HEK293 (cell line): ENCODE results near the gene S100A7.
A peak's percentile ranks its signal among the peaks of the same experiment; 100 is the strongest.

Experiments
- CTCF ChIA-PET: fragments of 350-600 bp; formaldehyde crosslinking; extraction: SDS; loops from one replicate; lab custom pipeline; 2021; ENCODE audit warnings: antibody characterized with exemption; lab: Yijun Ruan, JAX
- POLR2A ChIA-PET: fragments of 300-600 bp; formaldehyde crosslinking; extraction: SDS; loops from one replicate; lab custom pipeline; 2020; ENCODE audit warnings: antibody characterized with exemption, inconsistent platforms; lab: Yijun Ruan, JAX
- H3K27ac ChIP-seq: fragments of 200-500 bp; sonication (Bioruptor generic); 2 replicates; pipeline ENCODE4 v1.5.1; 2014; ENCODE audit warnings: low read depth, low read length, control low read depth, inconsistent platforms; ENCODE audit errors: extremely low read depth
- H3K36me3 ChIP-seq, 2 experiments: fragments of 200-500 bp in 1 of 2; sonication (Bioruptor generic) in 1 of 2; 1 replicate in 1 of 2; 2 replicates in 1 of 2; pipeline ENCODE4 v1.5.1; 2014 to 2017; ENCODE audit warnings: inconsistent platforms in 2 of 2, low read length in 2 of 2; ENCODE audit not compliant: control insufficient read depth in 2 of 2, insufficient read depth in 1 of 2
- H3K4me1 ChIP-seq: fragments of 200-500 bp; sonication (Bioruptor generic); 2 replicates; pipeline ENCODE4 v1.5.1; 2014; ENCODE audit warnings: mild to moderate bottlenecking, low read length, inconsistent platforms; ENCODE audit not compliant: control insufficient read depth, insufficient read depth
- H3K4me3 ChIP-seq: 2 replicates; pipeline ENCODE4 v1.5.1; 2011; ENCODE audit warnings: low read depth, mild to moderate bottlenecking, control low read depth, low read length, moderate library complexity
- H3K9me3 ChIP-seq: fragments of 200-500 bp; sonication (Bioruptor generic); 2 replicates; pipeline ENCODE4 v1.5.1; 2014; ENCODE audit warnings: low read depth, low read length, inconsistent platforms; ENCODE audit not compliant: control insufficient read depth, insufficient read depth
- GLI4 ChIP-seq: fragments of 450-650 bp; formaldehyde crosslinking; IDR thresholded peaks from 2 replicates; pipeline ENCODE4 v1.5.1; 2016; ENCODE audit warnings: missing biosample characterization, missing genetic modification characterization
- GLIS1 ChIP-seq: fragments of 450-650 bp; formaldehyde crosslinking; IDR thresholded peaks from 2 replicates; pipeline ENCODE4 v1.5.1; 2016; ENCODE audit warnings: missing biosample characterization, missing genetic modification characterization
- HOXD13 ChIP-seq: sonication (generic); formaldehyde crosslinking; IDR thresholded peaks from 2 replicates; pipeline ENCODE4 v1.8.0; 2022; ENCODE audit warnings: missing genetic modification reagents, borderline replicate concordance
- KLF1 ChIP-seq: fragments of 450-650 bp; formaldehyde crosslinking; IDR thresholded peaks from 2 replicates; pipeline ENCODE4 v1.5.1; 2016; ENCODE audit warnings: missing biosample characterization, missing genetic modification characterization
- KLF16 ChIP-seq: fragments of 450-650 bp; formaldehyde crosslinking; IDR thresholded peaks from 2 replicates; pipeline ENCODE4 v1.5.1; 2017; ENCODE audit warnings: missing biosample characterization, missing genetic modification characterization
- KLF7 ChIP-seq: fragments of 450-650 bp; formaldehyde crosslinking; IDR thresholded peaks from 2 replicates; pipeline ENCODE4 v1.5.1; 2016; ENCODE audit warnings: missing biosample characterization, missing genetic modification characterization, borderline replicate concordance
- MYNN ChIP-seq: fragments of 450-650 bp; formaldehyde crosslinking; IDR thresholded peaks from 2 replicates; pipeline ENCODE4 v1.5.1; 2016; ENCODE audit warnings: missing biosample characterization, missing genetic modification characterization, borderline replicate concordance
- PATZ1 ChIP-seq: fragments of 450-650 bp; formaldehyde crosslinking; IDR thresholded peaks from 2 replicates; pipeline ENCODE4 v1.5.1; 2016; ENCODE audit warnings: missing biosample characterization, missing genetic modification characterization
- SP7 ChIP-seq: fragments of 450-650 bp; formaldehyde crosslinking; IDR thresholded peaks from 2 replicates; pipeline ENCODE4 v1.5.1; 2016; ENCODE audit warnings: missing biosample characterization, missing genetic modification characterization
- ZFP69B ChIP-seq: fragments of 450-650 bp; formaldehyde crosslinking; IDR thresholded peaks from 2 replicates; pipeline ENCODE4 v1.5.1; 2016; ENCODE audit warnings: missing biosample characterization, missing genetic modification characterization
- ZIC2 ChIP-seq: fragments of 450-650 bp; formaldehyde crosslinking; IDR thresholded peaks from 2 replicates; pipeline ENCODE4 v1.5.1; 2016; ENCODE audit warnings: missing biosample characterization, missing genetic modification characterization
- ZNF132 ChIP-seq: fragments of 450-650 bp; formaldehyde crosslinking; IDR thresholded peaks from 2 replicates; pipeline ENCODE4 v1.5.1; 2017; ENCODE audit warnings: missing biosample characterization, missing genetic modification characterization, borderline replicate concordance
- ZNF133 ChIP-seq: fragments of 450-650 bp; formaldehyde crosslinking; IDR thresholded peaks from 2 replicates; pipeline ENCODE4 v1.5.1; 2016; ENCODE audit warnings: missing biosample characterization, missing genetic modification characterization
- ZNF169 ChIP-seq: fragments of 450-650 bp; formaldehyde crosslinking; IDR thresholded peaks from 2 replicates; pipeline ENCODE4 v1.5.1; 2016; ENCODE audit warnings: missing biosample characterization, missing genetic modification characterization
- ZNF202 ChIP-seq: fragments of 450-650 bp; formaldehyde crosslinking; IDR thresholded peaks from 2 replicates; pipeline ENCODE4 v1.5.1; 2016; ENCODE audit warnings: missing biosample characterization, missing genetic modification characterization, borderline replicate concordance
- ZNF223 ChIP-seq: fragments of 450-650 bp; formaldehyde crosslinking; IDR thresholded peaks from 2 replicates; pipeline ENCODE4 v1.5.1; 2016; ENCODE audit warnings: missing biosample characterization, missing genetic modification characterization
- ZNF280D ChIP-seq: fragments of 450-650 bp; formaldehyde crosslinking; IDR thresholded peaks from 2 replicates; pipeline ENCODE4 v1.5.1; 2016; ENCODE audit warnings: missing biosample characterization, missing genetic modification characterization
- ZNF292 ChIP-seq: fragments of 450-650 bp; formaldehyde crosslinking; IDR thresholded peaks from 2 replicates; pipeline ENCODE4 v1.5.1; 2016; ENCODE audit warnings: low read depth, missing biosample characterization, missing genetic modification characterization, borderline replicate concordance
- ZNF335 ChIP-seq: fragments of 450-650 bp; formaldehyde crosslinking; conservative IDR thresholded peaks from 2 replicates; pipeline ENCODE4 v1.5.1; 2016; ENCODE audit warnings: missing biosample characterization, missing genetic modification characterization
- ZNF354C ChIP-seq: fragments of 450-650 bp; formaldehyde crosslinking; IDR thresholded peaks from 2 replicates; pipeline ENCODE4 v1.5.1; 2016; ENCODE audit warnings: missing biosample characterization, missing genetic modification characterization, low read depth, borderline replicate concordance
- ZNF514 ChIP-seq: fragments of 450-650 bp; formaldehyde crosslinking; IDR thresholded peaks from 2 replicates; pipeline ENCODE4 v1.5.1; 2016; ENCODE audit warnings: missing biosample characterization, missing genetic modification characterization
- ZNF580 ChIP-seq: fragments of 450-650 bp; formaldehyde crosslinking; IDR thresholded peaks from 2 replicates; pipeline ENCODE4 v1.5.1; 2016; ENCODE audit warnings: missing biosample characterization, missing genetic modification characterization
- ZNF596 ChIP-seq: fragments of 450-650 bp; IDR thresholded peaks from 2 replicates; pipeline ENCODE4 v1.5.0; 2018; ENCODE audit warnings: missing biosample characterization, mild to moderate bottlenecking, missing genetic modification characterization, moderate library complexity
- ZNF621 ChIP-seq: fragments of 450-650 bp; formaldehyde crosslinking; IDR thresholded peaks from 2 replicates; pipeline ENCODE4 v1.5.1; 2017; ENCODE audit warnings: missing biosample characterization, missing genetic modification characterization
- ZNF624 ChIP-seq: fragments of 450-650 bp; formaldehyde crosslinking; IDR thresholded peaks from 2 replicates; pipeline ENCODE4 v1.5.1; 2017; ENCODE audit warnings: missing biosample characterization, missing genetic modification characterization
- ZNF629 ChIP-seq: fragments of 450-650 bp; formaldehyde crosslinking; IDR thresholded peaks from 2 replicates; pipeline ENCODE4 v1.5.1; 2017; ENCODE audit warnings: missing biosample characterization, missing genetic modification characterization
- ZNF792 ChIP-seq: fragments of 450-650 bp; formaldehyde crosslinking; IDR thresholded peaks from 2 replicates; pipeline ENCODE4 v1.5.1; 2016; ENCODE audit warnings: missing biosample characterization, missing genetic modification characterization
- ZSCAN23 ChIP-seq: fragments of 450-650 bp; formaldehyde crosslinking; IDR thresholded peaks from 2 replicates; pipeline ENCODE4 v1.5.1; 2016; ENCODE audit warnings: missing biosample characterization, missing genetic modification characterization

Gene S100A7

GRCh38 chr1:153498746-153499145 lies 38.3 kb upstream of the S100A7 start:
- Histone ChIP-seq H3K9me3 (no peaks in the 10 kb centered on the region), H3K4me1 (no peaks in the 10 kb centered on the region), H3K4me3 (no peak overlapping the region), H3K36me3 (no peaks in the 10 kb centered on the region), H3K27ac (no peak overlapping the region)
- CTCF ChIA-PET = interaction anchor here (0.6 to 8.5 kb wide), 5 partner anchors 12 to 245 kb away, joined by 3 to 259 read pairs (median 6); partner anchors contain the start of genes PGLYRP4 and S100A9
- TF ChIP-seq ZNF629 (tag by site-specific recombination) (no peak), ZNF596 (tag by site-specific recombination) (no peak), PATZ1 (tag by site-specific recombination) (no peak), HOXD13 (no peak), ZNF133 (tag by site-specific recombination) (no peak), ZNF580 (no peak), GLI4 (tag by site-specific recombination) (no peak), ZNF335 (tag by site-specific recombination) (no peak)
- TF ChIP-seq, all 188 proteins: peak for 0
- POLR2A ChIA-PET = interaction anchor here (1.0 kb wide), 1 partner anchor 492 kb away, joined by 3 read pairs; the partner anchor contains the start of gene RPS27

GRCh38 chr1:153495536-153495935 lies 35.1 kb upstream of the S100A7 start:
- no peaks in the 10 kb centered on the region; the same call in 1 of the 2 replicates for H3K4me1 ChIP-seq
- ChIA-PET CTCF (interaction anchor here (0.5 to 8.5 kb wide), 32 partner anchors 8 to 748 kb away, joined by 3 to 259 read pairs (median 4); partner anchors contain the start of genes CHTOP, PGLYRP3, PGLYRP4 and RAB13), POLR2A (no interaction called here)
- no peak overlapping the region for H3K4me3 ChIP-seq
- H3K36me3 ChIP-seq = no peaks in the 10 kb centered on the region
- no peaks in the 10 kb centered on the region for H3K9me3 ChIP-seq
- TF ChIP-seq SP7 (tag by site-specific recombination) (no peak), GLIS1 (no peak), ZIC2 (peak; percentile 58), ZNF202 (tag by site-specific recombination) (no peak)
- H3K27ac ChIP-seq = no peak overlapping the region

- Histone ChIP-seq H3K4me3 (no peak overlapping the region), H3K4me1 (no peaks in the 10 kb centered on the region; the same call in 1 of the 2 replicates), H3K36me3 (no peaks in the 10 kb centered on the region), H3K9me3 (no peaks in the 10 kb centered on the region), H3K27ac (no peak overlapping the region)
- POLR2A ChIA-PET = no interaction called here
- CTCF ChIA-PET = interaction anchor here (0.5 to 8.5 kb wide), 44 partner anchors 8 to 504 kb away, joined by 3 to 259 read pairs (median 4); partner anchors contain the start of genes CHTOP, PGLYRP3, PGLYRP4 and RAB13
- no peak for TF ChIP-seq ZNF292 (tag by site-specific recombination)
- TF ChIP-seq ZNF792 (tag by site-specific recombination) = no peak
- no peak for TF ChIP-seq ZNF514 (tag by site-specific recombination)
- TF ChIP-seq MYNN = peak; percentile 86
- TF ChIP-seq ZNF169 (tag by site-specific recombination) = no peak
- TF ChIP-seq KLF1 (tag by site-specific recombination) = no peak
- TF ChIP-seq ZFP69B (tag by site-specific recombination) = 0 out of 2 replicates have a peak, but pooled peaks have one; percentile 16
- no peak for TF ChIP-seq ZNF223 (tag by site-specific recombination)
- TF ChIP-seq ZNF280D = no peak
- TF ChIP-seq ZNF132 (tag by site-specific recombination) = no peak
- TF ChIP-seq ZNF621 (tag by site-specific recombination) = no peak
- TF ChIP-seq KLF16 (tag by site-specific recombination) = peak; percentile 69; the same call in 1 of the 2 replicates
- TF ChIP-seq KLF7 (tag by site-specific recombination) = no peak
- no peak for TF ChIP-seq ZNF354C (tag by site-specific recombination)
- TF ChIP-seq ZSCAN23 (tag by site-specific recombination) = no peak
- TF ChIP-seq ZNF624 (tag by site-specific recombination) = no peak
Observed at GRCh38 chr1:153494976-153495535, 34.6 kb upstream of the S100A7 start.
